GM18499 (cell line): ENCODE results near the gene ERC1.
"Not testable (repeated sequence)": the region's sequence is repeated elsewhere in the genome, so short reads cannot be mapped to it uniquely, and the experiment has no call there.

ENCODE experiments used
- ATAC-seq: cut with Tn5 transposase; IDR thresholded peaks from one replicate; pipeline ENCODE4 v1.9.1; 2021; ENCODE audit warnings: moderate number of reproducible peaks; ENCODE audit not compliant: insufficient read depth, unreplicated experiment

The ERC1 gene

DNA sequence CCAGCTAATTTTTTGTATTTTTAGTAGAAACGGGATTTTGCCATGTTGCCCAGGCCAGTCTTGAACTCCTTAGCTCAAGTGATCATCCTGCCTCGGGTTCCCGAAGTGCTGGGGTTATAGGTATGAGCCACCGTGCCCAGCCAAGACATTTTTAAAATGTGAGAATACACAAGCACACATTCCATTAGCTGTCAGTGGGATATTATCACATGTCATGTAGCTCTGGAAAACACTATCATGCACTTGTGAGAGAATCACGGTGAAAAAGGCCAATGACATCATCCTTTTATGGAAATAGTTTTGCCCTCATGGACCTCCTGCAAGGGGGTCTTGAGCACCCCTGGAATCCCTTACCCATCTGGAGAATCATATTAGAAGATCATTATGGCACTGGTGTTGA, 28.3 kb downstream of the ERC1 start:
- no peak for ATAC-seq

DNA sequence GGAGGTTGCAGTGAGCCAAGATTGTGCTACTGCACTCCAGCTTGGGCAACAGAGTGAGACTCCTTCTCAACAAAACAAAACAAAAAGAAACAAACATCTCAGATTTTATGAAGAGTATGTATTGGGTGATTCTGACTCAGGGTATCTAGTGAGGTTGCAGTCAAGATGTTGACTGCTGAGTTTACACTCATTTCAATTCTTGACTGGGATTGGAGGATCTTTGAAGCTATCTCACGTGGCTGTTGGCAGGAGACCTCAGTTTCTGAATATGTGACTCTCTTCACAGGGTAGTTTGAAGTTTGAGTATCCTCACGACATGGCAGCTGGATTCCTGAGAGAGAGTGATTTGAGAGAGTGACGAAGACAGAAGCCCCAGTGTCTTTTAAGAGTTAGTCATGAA, 29.4 kb downstream of the ERC1 start:
- ATAC-seq: no peak

DNA sequence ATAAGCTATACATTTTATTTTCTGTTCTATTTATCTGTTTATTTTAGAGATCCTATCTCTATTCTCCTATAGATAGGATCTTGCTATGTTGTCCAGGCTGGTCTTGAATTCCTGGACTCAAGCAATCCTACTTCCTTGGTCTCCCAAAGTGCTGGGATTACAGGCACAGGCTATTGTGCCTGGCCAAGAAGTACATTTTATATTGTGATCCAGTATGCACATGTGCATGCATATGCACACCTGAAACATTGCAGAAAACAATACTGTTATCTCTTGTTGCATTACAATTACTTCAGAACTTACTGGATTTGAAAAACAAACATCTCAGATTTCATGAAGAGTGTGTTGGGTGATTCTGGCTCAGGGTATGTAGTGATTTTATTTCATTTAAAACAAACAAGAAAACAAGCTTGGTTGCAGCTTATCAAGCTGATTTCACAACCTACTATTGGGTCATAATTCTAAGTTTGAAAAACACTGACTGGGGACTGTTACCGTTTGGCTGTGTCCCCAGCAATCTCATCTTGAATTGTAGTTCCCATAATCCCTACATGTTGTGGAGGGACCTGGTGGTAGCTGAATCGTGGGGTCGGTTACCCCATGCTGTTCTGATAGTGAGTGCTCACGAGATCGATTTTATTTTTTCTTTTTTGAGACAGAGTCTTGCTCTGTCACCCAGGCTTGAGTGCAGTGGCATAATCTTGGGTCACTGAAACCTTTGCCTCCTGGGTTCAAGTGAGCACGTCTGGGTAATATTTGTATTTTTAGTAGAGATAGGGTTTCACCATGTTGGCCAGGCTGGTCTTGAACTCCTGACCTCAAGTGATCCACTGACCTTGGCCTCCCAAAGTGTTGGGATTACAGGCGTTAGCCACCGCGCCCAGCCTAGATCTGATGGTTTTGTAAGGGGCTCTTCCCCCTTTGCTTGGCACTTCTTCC, 31.3 kb downstream of the ERC1 start:
- no peak for ATAC-seq

DNA sequence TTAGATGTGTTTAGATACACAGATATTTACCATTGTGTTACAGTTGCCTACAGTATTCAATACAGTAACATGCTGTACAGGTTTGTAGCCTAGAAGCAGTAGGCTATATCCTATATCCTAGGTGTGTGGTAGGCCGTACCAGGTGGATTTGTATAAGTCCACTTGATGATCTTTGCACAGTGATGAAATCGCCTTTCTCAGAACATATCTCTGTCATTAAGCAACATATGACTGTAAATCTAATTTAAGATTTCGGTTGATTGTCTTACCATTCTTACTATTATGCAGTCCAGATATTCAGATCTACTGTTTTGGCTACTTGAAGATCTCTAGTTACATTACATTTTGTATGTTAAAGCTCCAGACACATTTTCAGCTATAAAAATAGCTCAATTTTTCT, 39.8 kb downstream of the ERC1 start:
- no peak for ATAC-seq

DNA sequence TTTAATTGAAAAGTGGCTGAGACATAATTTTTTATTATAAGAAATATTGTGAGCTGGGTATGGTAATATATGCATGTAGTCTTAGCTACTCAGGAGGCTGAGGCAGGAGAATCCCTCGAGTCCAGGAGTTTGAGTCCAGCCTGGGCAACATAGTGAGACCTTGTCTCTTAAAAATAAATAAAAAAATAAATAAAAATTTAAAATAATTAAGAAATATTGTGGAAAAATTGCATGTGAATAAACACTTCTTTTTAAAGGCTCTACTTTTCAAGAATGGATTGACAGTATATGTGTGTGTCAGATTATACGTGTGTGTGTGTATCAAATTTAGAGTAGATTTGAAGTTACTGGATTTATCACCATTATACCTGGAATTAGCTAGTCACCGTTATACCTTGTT, 43.2 kb downstream of the ERC1 start:
- no peak for ATAC-seq

DNA sequence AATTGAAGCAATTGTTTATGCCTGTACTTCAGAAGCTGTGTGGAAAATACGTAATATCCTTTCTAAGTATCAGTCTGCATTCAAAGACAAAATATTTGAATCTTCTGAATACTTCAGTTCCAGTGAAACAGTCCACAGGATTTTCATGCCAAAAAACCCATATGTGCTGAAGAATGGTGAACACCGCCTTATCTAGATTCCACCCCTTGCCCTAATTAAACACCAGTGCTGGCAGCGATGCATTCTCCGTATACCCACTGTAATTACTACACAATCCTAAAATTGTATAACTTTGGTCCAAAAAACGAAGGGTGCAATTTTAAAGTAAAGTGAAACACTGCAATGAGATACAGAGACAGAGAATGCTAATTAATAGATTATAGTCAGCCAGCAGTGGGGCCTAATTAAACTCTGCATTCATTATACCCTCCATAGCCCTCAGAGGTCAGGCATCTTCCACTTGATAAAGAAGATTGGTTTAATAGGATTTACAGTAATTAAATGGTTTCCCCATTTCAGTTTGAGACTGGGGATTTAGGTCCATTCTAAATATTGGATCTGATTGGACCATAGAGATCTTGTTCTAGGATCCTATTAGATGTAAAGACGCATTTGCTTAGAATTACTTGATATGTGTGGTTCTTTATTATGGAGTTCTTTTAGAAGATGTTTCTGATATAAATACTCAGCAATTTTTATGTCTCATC, 43.9 kb downstream of the ERC1 start:
- no peak for ATAC-seq

DNA sequence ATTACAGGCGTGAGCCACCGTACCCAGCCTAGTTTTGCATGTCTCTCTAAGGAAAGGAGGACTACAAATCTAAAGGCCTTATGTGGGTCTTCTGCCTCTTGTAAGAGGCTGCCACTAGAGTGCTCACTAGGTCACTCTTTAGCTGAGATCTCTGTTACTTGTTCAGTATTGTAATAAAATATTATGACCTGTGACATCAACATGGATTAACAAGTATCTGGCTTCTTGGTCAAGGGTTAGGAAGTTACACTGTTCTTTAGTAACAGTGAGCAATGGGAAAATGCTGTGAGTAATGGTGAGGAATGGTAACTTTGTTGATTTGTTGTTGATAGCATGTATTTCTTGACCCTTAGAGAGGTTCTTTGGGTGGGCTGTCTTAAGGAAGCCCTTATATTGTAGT, 50.5 kb downstream of the ERC1 start:
- no peak for ATAC-seq

DNA sequence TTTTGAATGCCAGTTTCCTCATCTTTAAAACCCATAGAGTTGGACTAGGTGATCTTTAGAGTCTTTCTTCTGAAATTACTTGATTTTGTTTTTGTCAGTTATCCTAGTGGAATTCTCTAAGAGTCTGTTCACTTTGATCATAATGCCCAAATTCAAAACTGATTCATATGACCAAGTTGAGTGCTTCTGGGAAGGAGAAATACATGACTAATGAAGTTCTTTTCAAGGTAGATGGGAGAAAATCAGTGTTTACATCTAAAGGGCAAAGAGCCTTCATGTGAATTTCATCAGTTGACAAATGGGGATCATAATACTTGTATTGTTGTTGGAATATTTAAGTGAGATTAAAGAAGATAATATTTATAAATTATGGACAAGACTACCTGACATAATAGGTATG, 53.2 kb downstream of the ERC1 start:
- no peak for ATAC-seq

DNA sequence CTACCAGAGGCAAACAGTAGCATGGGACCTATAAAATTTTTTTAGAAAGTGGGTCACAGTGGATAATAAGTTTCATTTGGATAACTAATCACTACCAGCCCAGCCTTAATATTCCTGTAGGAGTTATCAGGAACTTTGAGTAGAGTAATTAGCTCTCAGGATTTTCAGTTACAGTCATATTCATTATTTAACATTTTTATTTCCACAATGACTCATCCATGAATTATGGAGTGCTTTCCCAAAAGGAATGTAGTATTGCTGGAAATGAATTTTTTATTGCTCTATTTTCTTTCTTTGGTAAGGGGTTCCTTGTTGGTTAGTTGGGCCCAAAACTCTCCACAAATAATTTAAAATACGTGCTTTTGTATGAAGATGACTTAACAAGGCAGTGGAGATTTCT, 53.7 kb downstream of the ERC1 start:
- ATAC-seq: no peak

DNA sequence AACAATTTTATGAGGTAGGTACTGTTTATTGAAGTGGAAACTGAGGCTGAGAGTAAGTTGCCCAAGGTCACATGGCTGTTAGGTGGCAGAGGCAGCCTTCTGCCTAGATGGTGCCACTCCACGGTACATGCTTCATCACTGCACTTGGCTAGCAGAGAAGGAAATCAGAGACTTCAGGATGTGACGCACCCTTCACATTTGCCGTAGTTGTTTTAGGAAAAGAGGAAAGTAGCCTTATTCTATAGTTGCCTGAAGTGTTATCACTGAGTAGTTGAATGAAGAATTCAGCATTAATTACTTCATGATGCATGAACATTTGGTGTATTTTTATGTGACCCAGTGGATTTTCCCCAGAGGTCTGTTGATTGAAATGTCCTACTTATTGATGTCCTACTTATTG, 55.7 kb downstream of the ERC1 start:
- no peak for ATAC-seq

DNA sequence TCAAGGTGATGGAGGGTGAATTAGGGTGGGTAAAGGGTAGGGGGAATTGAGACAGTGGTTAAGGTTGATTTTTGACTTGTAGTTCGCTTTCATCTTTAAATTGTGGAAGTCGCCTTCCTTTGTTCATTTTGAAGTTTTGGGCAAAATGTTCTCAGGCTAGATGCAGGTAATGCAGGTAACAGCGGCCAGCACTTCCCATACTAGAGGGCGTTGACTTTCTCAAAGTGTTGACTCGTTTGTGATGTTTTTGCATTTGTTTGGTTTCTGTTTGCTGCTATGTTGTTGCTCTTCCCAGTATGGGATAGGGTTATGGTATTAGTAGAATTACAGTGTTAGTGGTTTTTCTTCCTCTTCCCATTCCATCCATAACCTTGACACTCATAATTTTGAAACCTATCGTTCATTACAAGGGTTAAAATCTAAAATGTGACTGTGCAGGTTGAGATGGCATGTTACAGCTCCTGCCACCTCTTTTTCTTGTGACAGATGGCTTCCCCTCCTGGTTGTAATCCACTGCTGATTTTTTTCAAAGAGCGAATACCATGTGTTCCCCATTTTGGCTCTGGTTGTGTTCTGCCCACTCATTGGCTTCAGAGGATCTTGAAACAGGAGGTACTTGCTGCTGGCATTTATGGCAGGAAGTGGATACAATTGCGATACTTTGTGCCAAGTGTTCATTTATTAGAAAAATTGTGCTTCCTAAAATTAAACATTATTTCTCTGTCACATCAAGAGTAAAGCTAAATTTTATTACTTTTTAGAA, 57.1 kb downstream of the ERC1 start:
- no peak for ATAC-seq

DNA sequence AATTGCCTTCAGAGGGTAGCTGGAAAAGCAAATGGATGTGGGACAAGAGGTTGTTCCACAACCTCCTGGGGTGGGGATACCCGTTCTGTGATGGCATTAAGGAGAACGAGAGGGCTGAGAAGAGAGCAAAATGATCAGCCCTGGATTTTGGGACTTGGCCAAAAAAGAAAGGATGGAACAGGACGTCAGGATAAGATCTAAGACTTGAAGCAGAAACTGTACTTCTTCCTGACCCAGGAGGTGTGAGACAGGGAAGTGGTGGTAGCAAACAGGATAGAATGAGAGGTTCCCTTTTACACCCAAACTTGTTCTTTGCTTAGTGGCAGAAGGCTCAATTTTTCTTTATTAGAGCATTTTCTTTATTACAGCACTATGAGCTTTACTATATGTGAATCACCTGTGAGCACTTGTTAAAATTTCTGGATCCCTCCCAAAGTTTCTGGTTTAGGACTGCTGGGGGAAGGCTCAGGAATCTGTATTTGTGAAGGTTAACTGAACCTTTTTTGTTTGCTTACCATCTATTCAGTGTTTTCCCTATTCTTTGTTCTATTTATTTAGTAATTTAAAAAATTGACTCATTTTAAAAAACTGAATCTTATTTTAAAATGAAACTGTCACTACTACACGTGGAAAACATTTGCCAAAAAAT, 59.2 kb downstream of the ERC1 start:
- no peak for ATAC-seq

DNA sequence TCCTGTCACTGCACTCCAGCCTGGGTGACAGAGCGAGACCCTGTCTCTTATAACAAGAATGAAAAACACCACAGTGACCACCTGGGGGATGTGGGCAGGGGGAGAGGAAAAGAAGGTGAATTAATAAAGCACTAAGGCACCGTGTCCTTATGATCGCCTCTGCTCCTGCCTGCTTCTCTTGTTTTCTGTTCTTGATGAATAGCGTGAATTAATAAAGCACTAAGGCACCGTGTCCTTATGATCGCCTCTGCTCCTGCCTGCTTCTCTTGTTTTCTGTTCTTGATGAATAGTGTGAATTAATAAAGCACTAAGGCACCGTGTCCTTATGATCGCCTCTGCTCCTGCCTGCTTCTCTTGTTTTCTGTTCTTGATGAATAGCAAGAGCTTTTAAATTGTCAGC, 60.6 kb downstream of the ERC1 start:
- ATAC-seq: not testable (repeated sequence)

DNA sequence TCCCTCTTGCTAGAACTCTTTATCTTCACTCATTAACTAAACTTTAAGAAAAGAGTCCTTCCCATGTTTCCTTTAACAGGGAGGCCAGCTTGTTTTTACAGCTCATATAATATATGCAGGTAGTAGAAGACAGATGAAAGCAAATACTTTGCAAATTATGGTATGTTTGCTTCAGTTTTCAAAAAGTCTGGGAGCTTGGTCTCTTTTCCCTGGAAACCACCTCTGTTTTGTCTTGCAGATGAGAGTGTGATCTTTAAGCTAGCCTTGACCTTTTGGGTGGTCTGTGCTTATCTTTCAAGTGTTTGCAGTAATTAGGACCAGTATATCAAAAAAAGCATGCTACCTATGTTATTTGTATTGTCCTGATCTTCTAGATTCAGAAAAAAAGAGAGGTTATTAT, 62.7 kb downstream of the ERC1 start:
- ATAC-seq: no peak

DNA sequence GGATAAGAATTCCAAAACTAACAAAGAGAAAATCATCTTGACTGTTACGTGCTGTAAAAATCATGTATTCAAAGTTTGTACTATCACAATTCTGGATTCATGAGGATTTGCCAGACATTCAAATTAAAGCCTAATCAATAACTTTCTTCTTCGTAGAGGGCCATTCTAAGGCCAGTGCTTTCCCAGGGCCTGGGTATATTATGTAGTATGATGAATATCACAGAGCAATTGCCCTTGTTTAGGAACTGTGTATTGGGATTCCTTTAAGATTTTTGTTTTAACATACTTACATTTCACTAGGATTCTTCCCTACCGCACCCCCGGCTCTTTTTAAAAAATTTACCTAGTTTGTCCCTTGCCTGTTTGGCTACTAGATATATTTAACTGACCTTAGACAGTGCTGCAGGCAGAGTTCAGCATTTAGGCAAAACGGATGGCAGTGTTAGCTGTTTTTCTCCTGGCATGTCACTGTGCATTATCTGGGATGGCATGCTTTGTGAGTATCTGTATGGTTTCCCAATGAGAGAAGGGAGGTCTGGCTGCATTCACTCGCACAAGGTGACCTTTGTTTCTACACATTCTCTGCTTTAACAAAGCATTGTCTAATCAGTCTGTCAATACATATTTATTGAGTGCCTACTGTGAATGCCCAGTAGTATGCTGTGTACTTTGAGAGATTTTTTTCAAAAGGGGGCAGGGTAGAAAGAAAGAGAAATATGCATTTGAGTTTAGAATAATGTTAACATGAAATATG, 63.3 kb downstream of the ERC1 start:
- ATAC-seq: no peak

DNA sequence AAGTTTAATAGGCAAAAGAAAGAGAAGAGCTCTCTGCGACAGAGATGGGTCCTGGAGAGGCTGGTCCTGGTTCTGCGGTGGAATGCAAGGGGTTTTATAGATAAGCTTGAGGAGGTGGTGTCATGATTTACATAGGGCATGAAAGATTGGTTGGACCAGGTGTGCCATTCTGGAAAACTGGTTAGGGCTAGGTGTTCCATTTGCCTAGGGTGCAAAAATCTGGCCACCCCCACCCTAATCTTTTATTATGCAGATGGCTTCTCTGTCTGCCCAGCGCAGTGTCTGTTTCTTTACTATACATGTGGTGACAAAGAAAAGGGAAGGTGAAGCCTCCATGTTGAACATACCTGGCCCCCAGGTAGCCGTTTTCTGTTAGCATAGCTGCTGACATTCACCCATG, 65.4 kb downstream of the ERC1 start:
- no peak for ATAC-seq

DNA sequence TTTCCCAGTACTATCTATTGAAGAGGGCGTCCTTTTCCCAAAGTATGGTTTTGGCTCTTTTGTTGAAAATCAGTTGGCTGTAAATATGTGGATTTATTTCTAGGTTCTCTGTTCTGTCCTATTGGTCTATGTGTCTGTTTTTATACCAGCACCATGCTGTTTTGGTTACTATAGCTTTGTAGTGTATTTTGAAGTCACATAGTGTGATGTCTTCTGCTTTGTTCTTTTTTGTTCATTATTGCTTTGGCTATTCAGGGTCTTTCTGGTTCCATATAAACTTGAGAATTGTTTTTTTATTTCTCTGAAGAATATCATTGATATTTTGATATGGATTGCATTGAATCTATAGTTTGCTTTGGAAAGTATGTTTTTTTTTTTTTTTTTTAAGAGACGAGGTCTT, 67.4 kb downstream of the ERC1 start:
- ATAC-seq: no peak

DNA sequence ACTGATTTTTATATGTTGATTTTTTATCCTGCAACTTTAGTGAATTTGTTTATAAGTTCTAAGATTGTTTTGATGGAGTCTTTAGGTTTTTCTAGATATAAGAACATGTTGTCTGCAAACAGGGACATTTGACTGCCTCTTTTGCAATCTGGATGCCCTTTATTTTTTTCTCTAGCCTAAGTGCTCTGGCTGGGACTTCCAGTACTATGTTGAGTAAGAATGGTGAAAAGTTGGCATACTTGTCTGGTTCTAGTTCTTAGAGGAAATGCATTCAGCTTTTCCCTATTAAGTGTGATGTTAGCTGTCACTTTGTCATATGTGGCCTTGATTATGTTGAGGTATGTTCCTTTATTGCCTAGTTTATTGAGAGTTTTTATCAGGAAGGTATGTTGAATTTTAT, 68.1 kb downstream of the ERC1 start:
- no peak for ATAC-seq

DNA sequence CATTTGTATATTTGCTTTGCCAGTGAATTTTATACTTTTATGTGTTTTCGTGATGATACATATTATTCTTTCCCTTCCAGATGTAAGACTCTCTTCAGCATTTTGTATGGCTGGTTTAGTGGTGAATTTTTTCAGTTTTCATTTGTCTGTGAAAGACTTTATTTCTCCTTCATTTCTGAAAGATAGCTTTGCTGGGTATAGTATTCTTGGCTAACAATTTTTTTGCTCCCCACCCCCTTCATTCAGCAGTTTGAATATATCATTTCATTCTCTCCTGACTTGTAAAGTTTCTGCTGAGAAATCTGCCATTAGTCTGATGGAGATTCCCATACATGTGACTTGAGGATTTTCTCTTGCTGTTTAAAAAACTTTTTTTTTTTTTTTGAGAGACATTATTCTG, 72.8 kb downstream of the ERC1 start:
- ATAC-seq: no peak

DNA sequence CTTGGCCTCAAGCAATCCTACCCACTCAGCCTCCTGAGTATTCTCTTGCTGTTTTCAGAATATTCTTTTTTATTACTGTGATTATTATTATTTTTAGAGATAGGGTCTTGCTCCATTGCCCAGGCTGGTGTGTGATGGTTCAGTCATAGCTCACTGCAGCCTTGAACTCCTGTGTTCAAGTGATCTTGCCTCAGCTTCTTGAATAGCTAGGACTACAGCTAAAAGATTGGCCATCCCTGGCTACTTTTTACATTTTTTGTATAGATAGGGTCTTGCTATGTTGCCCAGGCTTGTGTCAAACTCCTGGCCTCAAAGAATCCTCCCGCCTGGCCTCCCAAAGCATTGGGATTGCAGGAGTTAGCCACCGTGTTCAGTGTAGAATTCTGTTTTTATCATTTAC, 73.3 kb downstream of the ERC1 start:
- ATAC-seq: no peak
